NCI-H1092 (cell line): ENCODE data around the gene FGF22.
"Not testable (repeated sequence)": the region's sequence is repeated elsewhere in the genome, so short reads cannot be mapped to it uniquely, and the experiment has no call there.

ENCODE experiments used
- DNase-seq: peaks from one replicate; lab custom pipeline; 2025; lab: John Stamatoyannopoulos, UW

The FGF22 gene

GRCh38 chr19:622666-623065 is 17.0 kb upstream of the FGF22 start:
- DNase-seq = no peak

- no peak for DNase-seq
These were observed 16.3 kb upstream of the FGF22 start for GRCh38 chr19:623175-623916.

GRCh38 chr19:623974-624373 is 15.7 kb upstream of the FGF22 start:
- DNase-seq = no peak

GRCh38 chr19:624433-625109 is 15.1 kb upstream of the FGF22 start:
- no peak for DNase-seq

- DNase-seq = no peak
These were observed 14.4 kb upstream of the FGF22 start for GRCh38 chr19:625257-625656.

- not testable (repeated sequence) for DNase-seq
These were observed 13.1 kb upstream of the FGF22 start for GRCh38 chr19:626566-626965.

- DNase-seq = no peak
These were observed 11.5 kb upstream of the FGF22 start for GRCh38 chr19:628168-628567.

GRCh38 chr19:629515-629914 is 10.2 kb upstream of the FGF22 start:
- peak; percentile 39 for DNase-seq

GRCh38 chr19:629961-630714 is 9.5 kb upstream of the FGF22 start:
- DNase-seq = no peak

- no peak for DNase-seq
These were observed 7.1 kb upstream of the FGF22 start for GRCh38 chr19:632579-633067.

GRCh38 chr19:633068-633785 is 6.5 kb upstream of the FGF22 start, which contains the start of gene POLRMT:
POLRMT (minus strand) TSS chr19:633537; CDS start chr19:633512, 25 bp downstream.
- peak; percentile 98 for DNase-seq

GRCh38 chr19:633786-634639 is 5.7 kb upstream of the FGF22 start:
- no peak for DNase-seq

- no peak for DNase-seq
These were observed 4.6 kb upstream of the FGF22 start for GRCh38 chr19:634975-635652.

GRCh38 chr19:638906-639252 is 800 bp upstream of the FGF22 start:
- DNase-seq = no peak

GRCh38 chr19:640161-640558 is 481 bp downstream of the FGF22 start:
- no peak for DNase-seq

GRCh38 chr19:640606-641189 is 1.0 kb downstream of the FGF22 start:
- DNase-seq = no peak

- no peak for DNase-seq
These were observed 2.0 kb downstream of the FGF22 start for GRCh38 chr19:641702-642101.

GRCh38 chr19:642767-643727 is 3.4 kb downstream of the FGF22 start:
- DNase-seq = no peak

GRCh38 chr19:643736-644135 is 4.1 kb downstream of the FGF22 start:
- DNase-seq = no peak
